GM21381 (cell line): ENCODE measurements around the gene CCNG1.
A peak's percentile ranks its signal among the peaks of the same experiment; 100 is the strongest.
"Not testable (repeated sequence)": the region's sequence is repeated elsewhere in the genome, so short reads cannot be mapped to it uniquely, and the experiment has no call there.

Experiments used
- ATAC-seq: cut with Tn5 transposase; IDR thresholded peaks from one replicate; pipeline ENCODE4 v1.9.1; 2021; ENCODE audit warnings: mild to moderate bottlenecking, moderate library complexity; ENCODE audit not compliant: unreplicated experiment

The CCNG1 gene

DNA sequence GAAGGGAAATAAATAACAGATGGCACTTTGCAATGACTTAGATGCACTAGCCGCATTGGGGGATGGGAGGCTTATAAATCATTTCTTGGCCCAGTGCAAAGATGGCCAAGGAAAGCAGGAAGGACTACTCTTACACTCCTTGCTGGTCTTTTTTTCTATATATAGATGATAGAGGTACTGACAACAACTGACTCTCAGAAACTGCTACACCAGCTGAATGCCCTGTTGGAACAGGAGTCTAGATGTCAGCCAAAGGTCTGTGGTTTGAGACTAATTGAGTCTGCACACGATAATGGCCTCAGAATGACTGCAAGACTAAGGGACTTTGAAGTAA lies 1.7 kb downstream of the CCNG1 start:
- ATAC-seq = peak; percentile 8

- ATAC-seq = no peak
These were observed 3.6 kb downstream of the CCNG1 start for GRCh38 chr5:163440954-163441353.

DNA sequence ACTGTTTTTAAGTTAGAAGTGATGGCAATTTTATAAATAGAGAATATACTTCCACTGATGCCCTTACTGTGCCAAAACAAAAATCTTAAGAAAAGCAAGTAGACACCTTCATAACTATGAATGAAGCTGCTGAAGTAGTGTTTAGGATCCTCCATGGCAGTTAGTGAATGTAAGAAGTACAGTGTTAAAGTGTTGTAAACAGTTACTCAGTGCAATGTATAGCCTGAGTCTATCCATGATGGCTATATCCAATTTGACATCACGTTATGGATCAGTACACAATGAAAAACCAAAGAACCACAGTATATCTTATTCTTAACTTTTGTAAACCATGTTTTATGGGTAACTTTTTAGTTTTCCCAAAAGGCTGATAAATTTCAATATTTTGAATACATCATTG lies 7.1 kb downstream of the CCNG1 start:
- no peak for ATAC-seq

DNA sequence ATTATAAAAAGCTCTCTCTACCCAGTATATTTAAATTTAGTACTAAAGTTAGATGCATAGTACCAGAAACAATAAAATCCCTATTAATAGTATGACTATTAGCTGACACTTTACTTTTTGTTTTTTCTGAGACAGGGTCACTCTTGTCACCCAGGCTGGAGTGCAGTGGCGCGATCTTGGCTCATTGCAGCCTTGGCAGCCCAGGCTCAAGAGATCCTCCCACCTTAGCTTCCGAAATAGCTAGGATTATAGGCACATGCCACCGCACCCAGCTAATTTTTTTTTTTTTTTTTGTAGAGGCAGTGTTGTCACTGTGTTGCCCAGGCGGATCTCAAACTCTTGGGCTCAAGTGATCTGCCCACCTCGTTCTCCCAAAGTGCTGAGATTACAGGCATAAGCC lies 8.0 kb downstream of the CCNG1 start:
- no peak for ATAC-seq

- no peak for ATAC-seq
These were observed 9.8 kb downstream of the CCNG1 start for GRCh38 chr5:163447191-163447590.

- ATAC-seq = no peak
These were observed 10.5 kb downstream of the CCNG1 start for GRCh38 chr5:163447875-163448274.

- no peak for ATAC-seq
These were observed 11.1 kb downstream of the CCNG1 start for GRCh38 chr5:163448491-163448890.

- ATAC-seq = no peak
These were observed 14.1 kb downstream of the CCNG1 start for GRCh38 chr5:163451489-163451888.

DNA sequence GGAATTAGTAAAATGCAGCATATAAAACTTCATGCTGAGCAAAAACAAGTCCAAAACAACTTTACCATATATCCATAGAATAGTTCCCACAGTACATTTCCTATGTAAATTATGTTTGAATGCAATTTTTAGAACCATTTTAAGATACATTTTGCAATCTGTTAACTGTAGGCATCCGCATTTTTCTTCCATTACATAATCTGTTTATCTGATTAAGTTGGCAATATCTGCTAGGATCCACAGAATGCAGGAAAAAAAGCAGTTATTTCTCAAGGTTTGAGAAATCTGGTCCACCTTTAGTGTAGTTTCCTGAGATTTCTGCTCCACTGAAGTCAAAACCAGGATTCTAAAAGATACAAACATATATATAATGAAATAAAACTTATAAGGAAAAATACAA lies 16.3 kb downstream of the CCNG1 start:
- ATAC-seq = no peak

GRCh38 chr5:163455406-163455805 lies 18.0 kb downstream of the CCNG1 start:
- not testable (repeated sequence) for ATAC-seq

- ATAC-seq = no peak
These were observed 18.7 kb downstream of the CCNG1 start for GRCh38 chr5:163456029-163456589.

- no peak for ATAC-seq
These were observed 19.4 kb downstream of the CCNG1 start for GRCh38 chr5:163456840-163457239.

- ATAC-seq = no peak
These were observed 21.5 kb downstream of the CCNG1 start for GRCh38 chr5:163458778-163459385.

GRCh38 chr5:163459462-163459818 lies 22.0 kb downstream of the CCNG1 start:
- peak; percentile 1 for ATAC-seq

DNA sequence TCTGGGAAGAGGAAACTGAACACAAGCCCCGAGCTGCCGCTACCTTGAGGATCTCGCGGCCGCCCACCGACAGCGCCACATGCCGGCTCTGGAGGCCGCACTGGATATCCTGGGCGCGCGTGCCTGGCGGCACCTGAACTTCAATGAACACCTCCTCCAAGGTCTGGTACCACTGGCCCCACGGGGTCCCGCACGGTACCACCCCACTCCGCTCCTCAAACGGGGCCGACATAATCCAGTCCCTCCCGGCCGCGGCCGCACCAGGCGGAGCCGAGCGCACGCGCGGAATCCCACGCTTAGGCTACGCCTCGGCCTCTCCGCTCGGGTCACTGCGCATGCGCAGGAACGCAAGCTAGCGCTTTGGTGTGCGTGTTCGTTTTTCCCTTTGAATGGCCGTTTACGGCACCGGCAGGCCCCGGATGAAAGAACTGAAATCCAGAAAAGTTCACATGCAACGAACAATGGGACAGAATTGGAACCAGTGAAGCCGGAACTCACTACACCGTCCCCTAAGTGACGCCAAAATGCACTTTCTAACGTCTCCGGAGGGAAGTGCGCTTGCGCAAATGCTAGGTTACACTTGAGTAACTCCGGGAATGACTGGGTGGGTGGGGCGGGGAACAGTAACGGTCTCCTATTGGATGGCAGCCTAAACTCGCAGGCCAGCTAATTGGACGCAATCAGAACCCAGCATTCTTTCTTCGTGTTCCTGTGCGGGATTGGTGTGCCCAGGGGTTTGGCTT lies 22.6 kb downstream of the CCNG1 start, which contains the start of gene NUDCD2:
TSS of gene NUDCD2 (minus strand) at position 284 of the 743 bp plus-strand sequence. CDS start at position 232, 52 bp downstream.
- ATAC-seq = peak; percentile 79

GRCh38 chr5:163460562-163461171 lies 23.3 kb downstream of the CCNG1 start, which contains the start of gene HMMR:
Gene HMMR (plus strand): TSS chr5:163460632. CDS start chr5:163460693, 61 bp downstream.
- no peak for ATAC-seq

DNA sequence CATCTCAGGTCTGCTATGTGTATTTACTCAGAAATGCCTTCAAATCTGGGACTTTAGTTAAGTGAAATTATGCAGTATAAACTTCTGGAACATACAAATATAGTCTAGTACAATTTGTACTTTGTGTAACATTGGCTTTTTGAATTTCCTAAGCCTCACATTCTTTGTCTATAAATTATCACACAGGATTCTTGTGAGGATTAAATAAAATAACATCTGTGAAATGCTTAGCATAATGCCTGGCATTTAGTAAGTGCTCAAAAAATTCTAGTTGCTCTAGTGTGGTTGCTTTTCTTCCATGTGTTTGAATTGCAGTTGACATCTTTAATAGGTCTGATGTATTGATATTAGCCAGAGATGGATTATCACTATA lies 25.7 kb downstream of the CCNG1 start:
- ATAC-seq = no peak

GRCh38 chr5:163467682-163468081 lies 30.3 kb downstream of the CCNG1 start:
- no peak for ATAC-seq

DNA sequence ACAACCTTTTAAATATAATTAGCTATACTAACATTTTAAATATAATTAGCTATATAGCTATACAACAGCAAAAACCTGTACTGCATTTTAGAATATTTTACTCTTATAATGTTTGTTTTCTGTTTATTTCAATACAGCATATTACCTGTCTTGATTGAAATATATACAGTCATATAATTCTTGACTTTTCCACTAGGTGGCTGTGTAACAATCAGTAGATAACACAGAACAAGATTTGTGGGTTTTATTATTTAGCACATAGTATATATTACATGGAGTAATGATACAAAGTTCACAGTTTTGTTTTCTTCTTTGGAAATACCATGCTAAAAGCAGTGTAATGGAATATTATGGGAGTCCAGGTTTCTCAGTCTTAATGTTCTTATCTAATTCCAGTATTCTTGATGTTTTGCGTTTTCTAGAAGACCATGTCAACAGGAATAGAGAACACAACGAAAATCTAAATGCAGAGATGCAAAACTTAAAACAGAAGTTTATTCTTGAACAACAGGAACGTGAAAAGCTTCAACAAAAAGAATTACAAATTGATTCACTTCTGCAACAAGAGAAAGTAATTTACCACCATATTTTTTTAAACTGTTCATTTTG lies 36.3 kb downstream of the CCNG1 start:
- no peak for ATAC-seq

- no peak for ATAC-seq
These were observed 38.0 kb downstream of the CCNG1 start for GRCh38 chr5:163475411-163475810.

- no peak for ATAC-seq
These were observed 41.0 kb downstream of the CCNG1 start for GRCh38 chr5:163478126-163478981.
